Dendritic cell treated with granulocyte-macrophage colony-stimulating factor and Interleukin-4, amounts not matched to agents 40 ng/mL and 50 ng/mL, for 4 days (primary cell): ENCODE results near the gene SESN2.

Experiments used
- H3K27ac Mint-ChIP-seq: one replicate; pipeline ENCODE4 v1.8.0; 2022; ENCODE audit warnings: mild to moderate bottlenecking, mixed read lengths
- H3K27me3 Mint-ChIP-seq: one replicate; pipeline ENCODE4 v1.8.0; 2022; ENCODE audit warnings: mild to moderate bottlenecking, mixed read lengths
- H3K36me3 Mint-ChIP-seq: one replicate; pipeline ENCODE4 v1.8.0; 2022; ENCODE audit warnings: low read depth, mixed read lengths
- H3K4me1 Mint-ChIP-seq: one replicate; pipeline ENCODE4 v1.8.0; 2022; ENCODE audit warnings: low read depth, mixed read lengths
- H3K4me3 Mint-ChIP-seq: one replicate; pipeline ENCODE4 v1.8.0; 2022; ENCODE audit warnings: mild to moderate bottlenecking, moderate library complexity, mixed read lengths
- H3K9me3 Mint-ChIP-seq: one replicate; pipeline ENCODE4 v1.8.0; 2022; ENCODE audit warnings: mixed read lengths
- intact Hi-C: fragments of 100-400 bp; cut with micrococcal nuclease; formaldehyde crosslinking; loops from one replicate; pipeline ENCODE4 v1.15.0; 2022

Gene SESN2

DNA sequence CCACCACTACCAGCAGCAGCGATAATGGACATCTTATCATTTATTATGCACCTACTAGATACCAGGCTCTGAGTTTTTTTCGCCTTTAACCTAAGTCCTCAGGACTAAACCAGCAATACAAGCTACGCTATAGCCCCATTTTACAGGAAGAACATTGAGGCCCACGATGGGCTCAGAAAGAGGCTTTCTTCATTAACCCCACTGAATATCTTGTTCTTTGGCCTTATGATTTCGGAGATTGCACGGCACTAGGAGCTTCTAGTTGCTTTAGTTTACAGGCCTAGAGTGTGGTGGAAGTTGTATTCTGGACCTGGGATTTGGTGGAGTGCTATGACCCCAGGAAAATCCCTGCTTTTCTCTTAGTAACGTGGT lies 1.5 kb downstream of the SESN2 start:
- Mint-ChIP-seq H3K27ac (no peak overlapping the region), H3K27me3 (peaks cover 3% of the 10 kb centered on the region), H3K4me1 (peaks cover 28% of the 10 kb centered on the region), H3K9me3 (no peaks in the 10 kb centered on the region), H3K36me3 (peaks cover 11% of the 10 kb centered on the region), H3K4me3 (peak overlapping the region; percentile 86)
- intact Hi-C loops = no loop called here

DNA sequence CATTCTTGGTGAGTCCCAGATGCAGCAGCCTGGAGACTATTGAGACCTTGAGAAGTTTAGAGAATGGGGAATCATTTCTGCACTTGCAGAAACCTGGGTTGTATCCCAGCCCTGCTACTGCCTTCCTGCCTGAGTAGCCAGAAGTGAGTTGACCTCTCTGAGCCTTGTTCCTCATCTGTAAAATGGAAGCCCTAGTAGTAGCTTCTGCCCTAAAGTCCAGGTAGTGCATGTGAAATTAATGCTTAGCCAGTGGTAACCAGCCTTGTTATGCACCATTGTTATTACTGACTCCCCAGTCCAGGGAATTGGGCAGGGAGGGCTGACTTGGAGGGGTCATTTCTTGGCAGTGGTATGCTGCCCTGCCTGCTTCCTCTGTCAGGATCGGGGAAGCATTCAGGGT lies 5.6 kb downstream of the SESN2 start:
- intact Hi-C loops = no loop called here
- H3K4me3 Mint-ChIP-seq = no peak overlapping the region
- no peak overlapping the region for H3K27ac Mint-ChIP-seq
- peaks cover 31% of the 10 kb centered on the region for H3K4me1 Mint-ChIP-seq
- no peaks in the 10 kb centered on the region for H3K9me3 Mint-ChIP-seq
- peaks cover 15% of the 10 kb centered on the region for H3K36me3 Mint-ChIP-seq
- peaks cover 3% of the 10 kb centered on the region for H3K27me3 Mint-ChIP-seq

DNA sequence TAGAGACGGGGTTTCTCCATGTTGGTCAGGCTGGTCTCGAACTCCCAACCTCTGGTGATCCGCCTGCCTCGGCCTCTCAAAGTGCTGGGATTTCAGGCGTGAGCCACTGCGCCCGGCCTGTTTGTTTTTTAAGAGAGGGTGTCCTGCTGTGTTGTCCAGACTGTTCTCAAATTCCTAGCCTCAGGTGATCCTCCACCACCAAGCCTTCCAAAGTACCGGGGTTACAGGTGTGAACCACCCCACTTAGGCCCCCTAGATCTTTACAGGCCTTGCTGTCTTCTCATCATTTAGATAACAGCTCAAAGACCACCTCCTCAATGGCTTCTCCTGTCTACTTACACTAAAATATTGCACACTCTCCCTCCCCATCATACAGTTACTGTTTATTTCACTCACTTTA lies 6.3 kb downstream of the SESN2 start:
- no peaks in the 10 kb centered on the region for H3K9me3 Mint-ChIP-seq
- H3K4me3 Mint-ChIP-seq = no peak overlapping the region
- H3K4me1 Mint-ChIP-seq = peaks cover 31% of the 10 kb centered on the region
- H3K27me3 Mint-ChIP-seq = peaks cover 3% of the 10 kb centered on the region
- H3K36me3 Mint-ChIP-seq = peaks cover 17% of the 10 kb centered on the region
- H3K27ac Mint-ChIP-seq = no peak overlapping the region
- intact Hi-C loops = no loop called here

GRCh38 chr1:28266920-28267322 lies 7.6 kb downstream of the SESN2 start:
- intact Hi-C loops = no loop called here
- no peaks in the 10 kb centered on the region for H3K9me3 Mint-ChIP-seq
- H3K4me3 Mint-ChIP-seq = no peak overlapping the region
- no peak overlapping the region for H3K27ac Mint-ChIP-seq
- peaks cover 27% of the 10 kb centered on the region for H3K36me3 Mint-ChIP-seq
- H3K4me1 Mint-ChIP-seq = peaks cover 18% of the 10 kb centered on the region
- no peaks in the 10 kb centered on the region for H3K27me3 Mint-ChIP-seq

GRCh38 chr1:28267633-28268032 lies 8.3 kb downstream of the SESN2 start:
- intact Hi-C loops = no loop called here
- no peaks in the 10 kb centered on the region for H3K27me3 Mint-ChIP-seq
- peaks cover 16% of the 10 kb centered on the region for H3K4me1 Mint-ChIP-seq
- no peak overlapping the region for H3K27ac Mint-ChIP-seq
- H3K36me3 Mint-ChIP-seq = peaks cover 35% of the 10 kb centered on the region
- H3K4me3 Mint-ChIP-seq = no peak overlapping the region
- H3K9me3 Mint-ChIP-seq = no peaks in the 10 kb centered on the region

GRCh38 chr1:28269529-28269928 lies 10.2 kb downstream of the SESN2 start:
- Mint-ChIP-seq H3K4me1 (peaks cover 11% of the 10 kb centered on the region), H3K27me3 (no peaks in the 10 kb centered on the region), H3K27ac (no peak overlapping the region)

DNA sequence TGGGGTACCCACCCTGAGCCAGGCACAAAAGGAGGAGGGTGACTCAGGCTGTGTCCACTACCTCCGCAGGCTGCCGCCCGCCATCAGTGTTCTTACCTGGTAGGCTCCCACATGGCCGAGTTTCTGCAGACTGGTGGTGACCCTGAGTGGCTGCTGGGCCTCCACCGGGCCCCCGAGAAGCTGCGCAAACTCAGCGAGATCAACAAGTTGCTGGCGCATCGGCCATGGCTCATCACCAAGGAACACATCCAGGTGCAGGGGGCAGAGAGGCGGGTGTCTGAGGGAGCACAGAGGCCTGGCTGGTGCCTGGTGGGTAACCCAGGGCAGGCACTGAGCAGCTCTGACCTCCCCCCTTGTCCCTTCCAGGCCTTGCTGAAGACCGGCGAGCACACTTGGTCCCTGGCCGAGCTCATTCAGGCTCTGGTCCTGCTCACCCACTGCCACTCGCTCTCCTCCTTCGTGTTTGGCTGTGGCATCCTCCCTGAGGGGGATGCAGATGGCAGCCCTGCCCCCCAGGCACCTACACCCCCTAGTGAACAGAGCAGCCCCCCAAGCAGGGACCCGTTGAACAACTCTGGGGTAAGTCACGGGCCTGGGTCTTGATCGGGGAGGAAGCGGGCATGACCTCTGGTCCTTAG lies 13.0 kb downstream of the SESN2 start:
- Mint-ChIP-seq H3K27ac (no peak overlapping the region), H3K36me3 (peaks cover 80% of the 10 kb centered on the region), H3K4me3 (no peak overlapping the region), H3K4me1 (peaks cover 11% of the 10 kb centered on the region), H3K9me3 (no peaks in the 10 kb centered on the region), H3K27me3 (no peaks in the 10 kb centered on the region)
- intact Hi-C loops = no loop called here

More at GRCh38 chr1:28269529-28269928, 10.2 kb downstream of the SESN2 start:
- intact Hi-C loops = no loop called here
- Mint-ChIP-seq H3K4me3 (no peak overlapping the region), H3K9me3 (no peaks in the 10 kb centered on the region), H3K36me3 (peaks cover 54% of the 10 kb centered on the region)

GRCh38 chr1:28273216-28273860 lies 14.0 kb downstream of the SESN2 start:
- Mint-ChIP-seq H3K27me3 (no peaks in the 10 kb centered on the region), H3K36me3 (peaks cover 90% of the 10 kb centered on the region), H3K4me3 (no peak overlapping the region), H3K4me1 (peaks cover 4% of the 10 kb centered on the region), H3K27ac (no peak overlapping the region), H3K9me3 (no peaks in the 10 kb centered on the region)
- intact Hi-C loops = no loop called here

GRCh38 chr1:28278763-28279162 lies 19.4 kb downstream of the SESN2 start:
- H3K27me3 Mint-ChIP-seq = no peaks in the 10 kb centered on the region
- no peak overlapping the region for H3K4me3 Mint-ChIP-seq
- peaks cover 47% of the 10 kb centered on the region for H3K4me1 Mint-ChIP-seq
- H3K9me3 Mint-ChIP-seq = no peaks in the 10 kb centered on the region
- H3K27ac Mint-ChIP-seq = peak overlapping the region; percentile 34
- peaks cover 76% of the 10 kb centered on the region for H3K36me3 Mint-ChIP-seq
- intact Hi-C loops = no loop called here

DNA sequence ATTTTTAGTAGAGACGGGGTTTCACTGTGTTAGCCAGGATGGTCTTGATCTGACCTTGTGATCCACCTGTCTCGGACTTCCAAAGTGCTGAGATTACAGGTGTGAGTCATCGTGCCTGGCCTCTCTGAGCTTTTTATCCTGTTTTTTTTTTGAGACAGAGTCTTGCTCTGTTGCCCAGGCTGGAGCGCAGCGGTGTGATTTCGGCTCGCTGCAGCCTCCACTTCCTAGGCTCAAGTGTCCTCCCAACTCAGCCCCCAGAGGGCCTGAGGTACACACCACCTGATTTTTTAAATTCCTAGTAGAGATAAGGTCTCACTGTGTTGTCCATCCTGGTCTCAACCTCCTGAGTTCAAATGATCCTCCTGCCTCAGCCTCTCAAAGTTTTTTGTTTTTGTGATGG lies 20.4 kb downstream of the SESN2 start:
- Mint-ChIP-seq H3K27me3 (no peaks in the 10 kb centered on the region), H3K9me3 (no peaks in the 10 kb centered on the region), H3K27ac (peak overlapping the region; percentile 32), H3K4me1 (peaks cover 47% of the 10 kb centered on the region), H3K36me3 (peaks cover 67% of the 10 kb centered on the region), H3K4me3 (no peak overlapping the region)
- intact Hi-C loops = no loop called here

DNA sequence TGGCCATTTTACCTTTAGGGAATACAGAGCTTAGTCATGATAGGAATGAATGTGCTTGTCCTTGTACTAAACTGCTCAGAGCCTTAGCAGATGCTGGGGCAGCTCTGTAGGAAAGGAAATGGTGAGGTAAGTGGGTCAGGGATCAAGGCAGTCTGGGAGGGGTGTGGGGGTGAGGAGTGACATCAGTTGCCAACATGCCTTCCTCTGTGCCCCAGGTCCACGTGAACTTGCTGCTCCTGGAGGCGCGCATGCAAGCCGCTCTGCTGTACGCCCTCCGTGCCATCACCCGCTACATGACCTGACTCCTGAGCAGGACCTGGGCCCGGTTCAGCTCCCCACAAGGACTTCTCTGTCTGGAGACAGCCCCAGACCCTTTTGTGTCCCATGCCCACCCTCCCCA lies 21.2 kb downstream of the SESN2 start:
- intact Hi-C loops = no loop called here
- Mint-ChIP-seq H3K27me3 (no peaks in the 10 kb centered on the region), H3K27ac (peak overlapping the region; percentile 87), H3K4me3 (peak overlapping the region; percentile 49), H3K36me3 (peaks cover 59% of the 10 kb centered on the region), H3K9me3 (no peaks in the 10 kb centered on the region), H3K4me1 (peaks cover 49% of the 10 kb centered on the region)

DNA sequence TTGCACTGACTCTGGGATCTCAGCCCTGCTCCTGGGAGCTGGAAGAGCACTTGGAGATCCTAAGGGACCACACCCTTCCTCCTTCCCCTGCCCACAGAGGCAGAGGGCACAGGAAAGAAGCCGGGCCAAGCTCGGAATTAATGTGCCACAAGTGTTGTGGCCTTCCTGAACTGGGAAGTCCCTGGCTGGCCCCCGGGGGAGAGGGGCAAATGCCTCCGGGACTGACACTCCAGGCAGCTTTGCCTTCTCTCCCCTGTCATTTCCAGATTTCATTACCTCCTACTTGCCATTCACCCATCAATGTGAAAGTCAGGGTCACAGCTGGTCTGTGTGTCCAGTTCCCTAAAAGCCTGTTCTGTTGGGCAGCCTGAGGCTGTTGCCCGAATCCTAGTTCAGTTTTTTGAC lies 21.7 kb downstream of the SESN2 start:
- Mint-ChIP-seq H3K27me3 (no peaks in the 10 kb centered on the region), H3K4me1 (peaks cover 54% of the 10 kb centered on the region), H3K4me3 (peak overlapping the region; percentile 49), H3K27ac (peak overlapping the region; percentile 87), H3K9me3 (no peaks in the 10 kb centered on the region), H3K36me3 (peaks cover 55% of the 10 kb centered on the region)
- intact Hi-C loops = no loop called here

GRCh38 chr1:28281608-28282425 lies 22.5 kb downstream of the SESN2 start:
- Mint-ChIP-seq H3K27me3 (no peaks in the 10 kb centered on the region), H3K27ac (peak overlapping the region; percentile 87), H3K36me3 (peaks cover 48% of the 10 kb centered on the region)

More at GRCh38 chr1:28281608-28282425, 22.5 kb downstream of the SESN2 start:
- intact Hi-C loops = no loop called here
- Mint-ChIP-seq H3K9me3 (no peaks in the 10 kb centered on the region), H3K4me3 (no peak overlapping the region), H3K4me1 (peaks cover 57% of the 10 kb centered on the region)
